ENCODE results near the gene ZPLD1. TPM values are rescaled to one million over a fixed set of nuclear protein-coding genes. Genes with fewer than 3 reads are reported as not detected.

ZPLD1 gene
- total and polyA plus RNA-seq, 7 donors = 0.09 to 0.36 (median 0.27) TPM; not detected in 4

- no peak for TF ChIP-seq POLR2A (IDR thresholded peaks at IDR 0.05)
- no peak for TF ChIP-seq CTCF (IDR thresholded peaks at IDR 0.05)
- TF ChIP-seq EP300 (IDR thresholded peaks at IDR 0.05) = no peak
- no peak for TF ChIP-seq POLR2AphosphoS5 (IDR thresholded peaks at IDR 0.05)
- peaks cover 0 to 7% (median 0%) of the 10 kb centered on the region in 4 donors for H3K4me1 ChIP-seq
- H3K36me3 ChIP-seq = no peaks in the 10 kb centered on the region
- H3K27ac ChIP-seq = no peak overlapping the region
- H3K4me3 ChIP-seq = peak overlapping the region in 1 of 4 donors; percentile 22
- no peak for DNase-seq
- no peaks in the 10 kb centered on the region for H3K27me3 ChIP-seq
- intact Hi-C loops (cut with DNase I) = no loop called here
- WGBS, 2 donors = 34 to 39% methylated on average over 2 of the region's 2 CpGs
- no peaks in the 10 kb centered on the region for H3K9me3 ChIP-seq
These were observed 19.3 kb upstream of the ZPLD1 start for GRCh38 chr3:102415553-102415952.

GRCh38 chr3:102419786-102420185 is 15.0 kb upstream of the ZPLD1 start:
- no peaks in the 10 kb centered on the region for H3K9me3 ChIP-seq
- no peak overlapping the region for H3K27ac ChIP-seq
- intact Hi-C loops (cut with DNase I) = no loop called here
- no peak for DNase-seq
- peaks cover 0 to 6% (median 0%) of the 10 kb centered on the region in 4 donors for H3K4me1 ChIP-seq
- H3K36me3 ChIP-seq = no peaks in the 10 kb centered on the region
- no peaks in the 10 kb centered on the region for H3K27me3 ChIP-seq
- TF ChIP-seq EP300 (IDR thresholded peaks at IDR 0.05) (no peak), POLR2AphosphoS5 (IDR thresholded peaks at IDR 0.05) (no peak), CTCF (IDR thresholded peaks at IDR 0.05) (no peak), POLR2A (IDR thresholded peaks at IDR 0.05) (no peak)
- no peak overlapping the region for H3K4me3 ChIP-seq

GRCh38 chr3:102441832-102442231 is 7.0 kb downstream of the ZPLD1 start:
- WGBS, 2 donors = 42 to 61% methylated on average over 1 of the region's 1 CpG

GRCh38 chr3:102443021-102443420 is 8.2 kb downstream of the ZPLD1 start:
- Histone ChIP-seq H3K4me3 (no peak overlapping the region), H3K27me3 (no peaks in the 10 kb centered on the region), H3K9me3 (no peaks in the 10 kb centered on the region), H3K4me1 (no peaks in the 10 kb centered on the region), H3K27ac (no peak overlapping the region), H3K36me3 (no peaks in the 10 kb centered on the region)
- DNase-seq = no peak
- WGBS, 2 donors = 61 to 82% methylated on average over 2 of the region's 2 CpGs
- intact Hi-C loops (cut with DNase I) = no loop called here
- TF ChIP-seq EP300 (IDR thresholded peaks at IDR 0.05) (no peak), CTCF (IDR thresholded peaks at IDR 0.05) (no peak), POLR2AphosphoS5 (IDR thresholded peaks at IDR 0.05) (no peak), POLR2A (IDR thresholded peaks at IDR 0.05) (no peak)

More at GRCh38 chr3:102441832-102442231, 7.0 kb downstream of the ZPLD1 start:
- Histone ChIP-seq H3K9me3 (no peaks in the 10 kb centered on the region), H3K27me3 (no peaks in the 10 kb centered on the region), H3K27ac (no peak overlapping the region), H3K36me3 (no peaks in the 10 kb centered on the region), H3K4me1 (no peaks in the 10 kb centered on the region), H3K4me3 (no peak overlapping the region)
- intact Hi-C loops (cut with DNase I) = no loop called here
- TF ChIP-seq POLR2AphosphoS5 (IDR thresholded peaks at IDR 0.05) (no peak), EP300 (IDR thresholded peaks at IDR 0.05) (no peak)
- no peak for DNase-seq

- 29 to 58% methylated on average over 2 of the region's 2 CpGs for WGBS, 2 donors
These were observed 9.3 kb downstream of the ZPLD1 start for GRCh38 chr3:102444101-102444500.

More at GRCh38 chr3:102444101-102444500, 9.3 kb downstream of the ZPLD1 start:
- no peak for DNase-seq
- Histone ChIP-seq H3K4me1 (no peaks in the 10 kb centered on the region), H3K27me3 (no peaks in the 10 kb centered on the region), H3K4me3 (no peak overlapping the region), H3K27ac (no peak overlapping the region), H3K36me3 (no peaks in the 10 kb centered on the region), H3K9me3 (no peaks in the 10 kb centered on the region)
- intact Hi-C loops (cut with DNase I) = no loop called here
- no peak for TF ChIP-seq CTCF (IDR thresholded peaks at IDR 0.05)
- no peak for TF ChIP-seq POLR2A (IDR thresholded peaks at IDR 0.05)
- no peak for TF ChIP-seq POLR2AphosphoS5 (IDR thresholded peaks at IDR 0.05)
- no peak for TF ChIP-seq EP300 (IDR thresholded peaks at IDR 0.05)
